ENCODE results near the gene ADCY2. TPM values are rescaled to one million over a fixed set of nuclear protein-coding genes. Genes with fewer than 3 reads are reported as not detected.

The ADCY2 gene
- polyA plus RNA-seq, 1 donor (not counting 4 experiments of a cell fraction or from before 2014, with no cell fraction given): 0.13 TPM

GRCh38 chr5:7808998-7809397 lies 413.1 kb downstream of the ADCY2 start:
- H3K27ac ChIP-seq (ENCODE audit: control insufficient read depth, insufficient read depth, low read length): no peak overlapping the region

GRCh38 chr5:7811715-7812114 lies 415.8 kb downstream of the ADCY2 start:
- TF ChIP-seq EZH2 (IDR thresholded peaks at IDR 0.05; ENCODE audit: low read length): no peak
- TF ChIP-seq CTCF (optimal IDR thresholded peaks at IDR 0.05 in 1 of 3, IDR thresholded peaks at IDR 0.05 in 1 of 3, conservative IDR thresholded peaks at IDR 0.05 in 1 of 3; ENCODE audit: extremely low read depth in 1 of 3, insufficient read depth in 2 of 3, low read length in 3 of 3): no peak
- H3K9ac ChIP-seq (ENCODE audit: control insufficient read depth, extremely low read depth, insufficient read depth, low read length): no peak overlapping the region
- no peaks in the 10 kb centered on the region for H3K9me1 ChIP-seq (ENCODE audit: control insufficient read depth, extremely low read depth, insufficient read depth, low read length)
- DNase-seq (ENCODE audit: low read depth, low spot score): no peak
- H3K4me2 ChIP-seq (ENCODE audit: control insufficient read depth, extremely low read depth, insufficient read depth, low read depth, low read length): no peak overlapping the region
- H3K36me3 ChIP-seq (ENCODE audit: control insufficient read depth in 2 of 2, extremely low read depth in 1 of 2, insufficient read depth in 2 of 2, low read length in 2 of 2): no peaks in the 10 kb centered on the region
- H3K79me2 ChIP-seq (ENCODE audit: control insufficient read depth, insufficient read depth, low read length): no peaks in the 10 kb centered on the region
- no peaks in the 10 kb centered on the region for H3K27me3 ChIP-seq (ENCODE audit: control insufficient read depth, extremely low read depth, insufficient read depth, low read length)
- H3K4me1 ChIP-seq (ENCODE audit: control insufficient read depth, extremely low read depth, insufficient read depth, low read length): no peaks in the 10 kb centered on the region
- no peaks in the 10 kb centered on the region for H3K9me3 ChIP-seq (ENCODE audit: control insufficient read depth, low read depth, low read length)
- H3K27ac ChIP-seq (ENCODE audit: control insufficient read depth, insufficient read depth, low read length): no peak overlapping the region
- no peak overlapping the region for H2AFZ ChIP-seq (ENCODE audit: control insufficient read depth, low read length)
- no peaks in the 10 kb centered on the region for H4K20me1 ChIP-seq (ENCODE audit: control insufficient read depth, extremely low read depth, insufficient read depth, low read length)
- dilution Hi-C loops (cut with MboI; ENCODE audit: extremely low pct_ligation_motif_present, low sequenced_read_pairs): no loop called here
- no peak overlapping the region for H3K4me3 ChIP-seq (ENCODE audit: control insufficient read depth in 2 of 3, extremely low read depth in 1 of 3, insufficient read depth in 2 of 3, low read depth in 1 of 3, low read length in 3 of 3)
- no peak for FAIRE-seq

More at GRCh38 chr5:7808998-7809397, 413.1 kb downstream of the ADCY2 start:
- H3K4me2 ChIP-seq (ENCODE audit: control insufficient read depth, extremely low read depth, insufficient read depth, low read depth, low read length): no peak overlapping the region
- no peaks in the 10 kb centered on the region for H3K36me3 ChIP-seq (ENCODE audit: control insufficient read depth in 2 of 2, extremely low read depth in 1 of 2, insufficient read depth in 2 of 2, low read length in 2 of 2)
- no peaks in the 10 kb centered on the region for H3K79me2 ChIP-seq (ENCODE audit: control insufficient read depth, insufficient read depth, low read length)
- no peak overlapping the region for H3K9ac ChIP-seq (ENCODE audit: control insufficient read depth, extremely low read depth, insufficient read depth, low read length)
- no peak overlapping the region for H2AFZ ChIP-seq (ENCODE audit: control insufficient read depth, low read length)
- H3K4me1 ChIP-seq (ENCODE audit: control insufficient read depth, extremely low read depth, insufficient read depth, low read length): no peaks in the 10 kb centered on the region
- H3K27me3 ChIP-seq (ENCODE audit: control insufficient read depth, extremely low read depth, insufficient read depth, low read length): no peaks in the 10 kb centered on the region
- H4K20me1 ChIP-seq (ENCODE audit: control insufficient read depth, extremely low read depth, insufficient read depth, low read length): no peaks in the 10 kb centered on the region
- dilution Hi-C loops (cut with MboI; ENCODE audit: extremely low pct_ligation_motif_present, low sequenced_read_pairs): no loop called here
- FAIRE-seq (no peak), DNase-seq (ENCODE audit: low read depth, low spot score) (no peak)
- no peaks in the 10 kb centered on the region for H3K9me3 ChIP-seq (ENCODE audit: control insufficient read depth, low read depth, low read length)
- TF ChIP-seq EZH2 (IDR thresholded peaks at IDR 0.05; ENCODE audit: low read length): no peak
- TF ChIP-seq CTCF (optimal IDR thresholded peaks at IDR 0.05 in 1 of 3, IDR thresholded peaks at IDR 0.05 in 1 of 3, conservative IDR thresholded peaks at IDR 0.05 in 1 of 3; ENCODE audit: extremely low read depth in 1 of 3, insufficient read depth in 2 of 3, low read length in 3 of 3): no peak
- no peak overlapping the region for H3K4me3 ChIP-seq (ENCODE audit: control insufficient read depth in 2 of 3, extremely low read depth in 1 of 3, insufficient read depth in 2 of 3, low read depth in 1 of 3, low read length in 3 of 3)
- H3K9me1 ChIP-seq (ENCODE audit: control insufficient read depth, extremely low read depth, insufficient read depth, low read length): no peaks in the 10 kb centered on the region

All from keratinocyte (primary cell).